ENCODE measurements around the gene FGF19.

DNA sequence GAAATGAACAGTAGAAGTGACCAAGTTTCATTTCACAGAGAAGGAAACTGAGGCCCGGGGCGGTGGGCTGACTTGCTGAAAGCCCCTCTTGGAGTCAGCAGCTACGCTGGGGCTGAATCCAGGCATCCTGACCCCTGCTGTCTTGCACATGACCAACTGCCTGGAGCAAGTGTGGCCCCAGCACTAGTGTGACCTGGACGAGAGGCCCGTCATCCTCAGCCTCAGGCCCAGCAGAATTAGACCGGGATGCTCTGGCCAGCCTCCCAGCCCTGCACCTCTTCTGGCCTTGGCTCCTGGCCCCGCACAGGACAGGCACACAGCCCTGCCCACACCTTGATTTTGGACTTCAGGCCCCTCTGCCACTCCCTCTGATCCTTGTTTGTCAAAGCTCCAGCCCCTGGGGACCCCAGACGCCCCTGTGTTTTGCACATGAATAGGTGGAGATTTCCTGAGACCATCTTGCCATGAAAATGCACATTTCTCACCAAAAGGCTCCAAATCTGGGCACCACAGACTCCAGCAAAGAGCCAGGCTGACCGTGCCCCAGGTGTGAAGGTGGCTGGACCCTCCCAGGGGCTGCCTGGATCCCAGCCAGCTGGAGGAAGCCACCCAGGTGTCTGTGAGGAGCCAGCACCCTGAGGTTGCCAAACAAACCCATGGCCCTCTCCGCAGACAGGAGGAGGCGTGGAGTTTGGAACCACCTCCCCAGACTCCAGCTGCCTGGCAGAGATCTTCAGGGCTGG lies 46.5 kb upstream of the FGF19 start:
- TF ChIP-seq, protein P1, sequence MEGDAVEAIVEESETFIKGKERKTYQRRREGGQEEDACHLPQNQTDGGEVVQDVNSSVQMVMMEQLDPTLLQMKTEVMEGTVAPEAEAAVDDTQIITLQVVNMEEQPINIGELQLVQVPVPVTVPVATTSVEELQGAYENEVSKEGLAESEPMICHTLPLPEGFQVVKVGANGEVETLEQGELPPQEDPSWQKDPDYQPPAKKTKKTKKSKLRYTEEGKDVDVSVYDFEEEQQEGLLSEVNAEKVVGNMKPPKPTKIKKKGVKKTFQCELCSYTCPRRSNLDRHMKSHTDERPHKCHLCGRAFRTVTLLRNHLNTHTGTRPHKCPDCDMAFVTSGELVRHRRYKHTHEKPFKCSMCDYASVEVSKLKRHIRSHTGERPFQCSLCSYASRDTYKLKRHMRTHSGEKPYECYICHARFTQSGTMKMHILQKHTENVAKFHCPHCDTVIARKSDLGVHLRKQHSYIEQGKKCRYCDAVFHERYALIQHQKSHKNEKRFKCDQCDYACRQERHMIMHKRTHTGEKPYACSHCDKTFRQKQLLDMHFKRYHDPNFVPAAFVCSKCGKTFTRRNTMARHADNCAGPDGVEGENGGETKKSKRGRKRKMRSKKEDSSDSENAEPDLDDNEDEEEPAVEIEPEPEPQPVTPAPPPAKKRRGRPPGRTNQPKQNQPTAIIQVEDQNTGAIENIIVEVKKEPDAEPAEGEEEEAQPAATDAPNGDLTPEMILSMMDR (IDR thresholded peaks at IDR 0.05): no peak
- TF ChIP-seq EP300 (IDR thresholded peaks at IDR 0.05): no peak
